Right kidney (tissue), 1 donor: Measurements from ENCODE around the gene INO80.
A peak's percentile ranks its signal among the peaks of the same experiment; 100 is the strongest.

Experiments used
- DNase-seq: peaks from one replicate; pipeline ENCODE4 v3.0.0-alpha.2; 2016

Gene INO80

DNA sequence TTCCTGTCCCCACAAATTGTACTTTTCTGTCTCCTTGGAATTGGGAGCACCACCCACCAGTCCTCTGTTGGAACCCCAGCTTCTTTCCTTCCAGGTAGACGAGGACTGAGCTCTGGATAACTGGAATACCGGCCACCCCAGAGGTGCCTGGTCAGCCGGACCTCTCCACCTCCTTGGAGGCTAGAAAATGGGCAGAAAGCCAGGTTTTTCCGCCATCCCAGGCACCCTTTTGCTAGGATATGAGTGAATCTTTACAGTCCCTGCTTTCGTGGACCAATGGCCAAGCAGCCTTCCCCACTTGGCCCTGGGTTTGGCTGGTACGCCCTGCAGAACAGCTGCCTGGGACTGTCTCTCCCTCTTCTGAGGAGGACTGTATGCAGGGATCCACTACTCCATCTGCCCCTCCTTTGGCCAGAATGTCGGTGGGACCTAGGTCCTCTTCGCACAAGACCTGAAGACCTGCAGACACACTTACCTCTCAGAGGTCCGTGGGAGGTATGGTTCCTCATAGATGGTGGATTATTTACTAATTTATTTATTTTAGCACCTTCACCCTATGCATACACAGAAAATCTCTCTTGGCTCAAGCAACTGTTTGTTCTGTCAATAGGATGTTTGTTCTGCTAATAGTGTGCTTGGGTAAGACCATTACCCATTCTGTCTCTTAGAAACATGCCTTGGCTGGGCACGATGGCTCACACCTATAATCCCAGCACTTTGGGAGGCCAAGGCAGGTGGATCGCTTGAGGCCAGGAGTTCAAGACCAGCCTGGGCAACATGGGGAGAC, 171.4 kb downstream of the INO80 start:
- DNase-seq = no peak

DNA sequence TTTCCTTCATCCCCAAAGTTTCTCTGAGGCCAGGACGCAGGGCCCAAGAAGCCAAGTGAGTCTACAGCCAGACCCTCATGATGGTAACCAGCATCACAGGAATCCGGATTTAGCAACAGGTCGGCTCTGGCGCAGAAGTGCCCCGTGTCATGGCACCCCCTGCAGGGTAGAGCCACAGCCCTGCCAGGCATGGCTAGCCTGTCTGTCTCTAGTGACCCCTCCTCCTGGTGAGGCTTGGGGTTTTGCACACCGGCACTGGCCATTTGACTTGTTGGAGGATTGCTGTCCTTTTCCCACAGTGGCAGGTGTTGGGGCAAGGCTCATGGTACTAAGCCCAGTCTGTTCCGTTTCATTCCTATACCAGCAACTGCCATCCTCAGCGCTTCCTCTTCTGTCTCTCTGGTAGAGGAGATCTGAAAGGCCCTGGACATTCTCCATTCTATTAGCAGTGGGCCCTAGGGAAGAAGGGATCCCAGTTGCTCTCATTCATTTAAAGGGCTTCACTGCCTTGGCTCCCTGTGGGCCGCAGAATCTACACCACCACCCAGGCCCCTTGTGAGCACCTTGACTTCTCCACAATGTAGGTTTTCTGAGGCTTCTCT, 172.2 kb downstream of the INO80 start:
- no peak for DNase-seq

DNA sequence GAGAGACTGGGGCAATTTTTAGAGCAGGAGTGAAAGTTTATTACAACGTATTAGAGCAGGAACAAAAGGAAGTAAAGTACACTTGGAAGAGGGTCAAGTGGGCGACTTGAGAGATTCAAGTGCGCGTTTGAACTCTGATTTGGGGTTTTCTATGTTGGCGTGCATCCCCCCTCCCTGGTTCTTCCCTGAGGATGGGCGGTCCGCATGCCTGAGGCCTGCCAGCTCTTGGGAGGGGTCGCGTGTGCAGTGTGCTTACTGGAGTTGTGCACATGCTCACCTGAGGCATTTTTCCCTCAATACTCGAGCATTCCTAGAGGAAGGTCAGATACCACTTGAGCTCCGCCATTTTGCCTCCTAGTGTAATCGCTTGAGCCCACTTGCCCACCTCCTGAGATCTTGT, 173.2 kb downstream of the INO80 start:
- no peak for DNase-seq

DNA sequence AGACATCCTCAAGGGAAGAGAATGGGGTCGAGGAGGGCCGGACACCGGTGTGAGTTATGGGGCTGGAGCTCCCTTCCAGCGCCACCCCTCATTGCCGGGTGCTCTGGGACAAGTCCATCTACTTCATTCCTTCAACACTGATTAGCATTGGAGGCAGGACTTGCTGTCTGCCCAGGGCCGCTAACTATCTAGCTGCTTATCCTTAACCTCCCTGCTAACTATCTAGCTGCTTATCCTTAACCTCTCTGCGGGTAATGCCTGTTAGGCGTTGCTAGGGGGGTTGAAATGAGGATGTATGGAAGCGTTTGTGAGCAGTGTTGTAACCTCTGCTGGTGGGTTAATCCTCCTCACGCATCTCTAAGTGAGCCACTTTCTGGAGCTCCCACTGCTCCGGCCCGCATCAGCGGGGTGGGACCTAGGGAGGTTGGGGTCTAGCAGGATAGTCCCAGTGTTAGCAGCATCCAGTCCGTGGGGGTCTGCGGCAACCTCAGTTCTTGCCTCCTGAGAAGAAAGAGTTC, 173.7 kb downstream of the INO80 start:
- no peak for DNase-seq

DNA sequence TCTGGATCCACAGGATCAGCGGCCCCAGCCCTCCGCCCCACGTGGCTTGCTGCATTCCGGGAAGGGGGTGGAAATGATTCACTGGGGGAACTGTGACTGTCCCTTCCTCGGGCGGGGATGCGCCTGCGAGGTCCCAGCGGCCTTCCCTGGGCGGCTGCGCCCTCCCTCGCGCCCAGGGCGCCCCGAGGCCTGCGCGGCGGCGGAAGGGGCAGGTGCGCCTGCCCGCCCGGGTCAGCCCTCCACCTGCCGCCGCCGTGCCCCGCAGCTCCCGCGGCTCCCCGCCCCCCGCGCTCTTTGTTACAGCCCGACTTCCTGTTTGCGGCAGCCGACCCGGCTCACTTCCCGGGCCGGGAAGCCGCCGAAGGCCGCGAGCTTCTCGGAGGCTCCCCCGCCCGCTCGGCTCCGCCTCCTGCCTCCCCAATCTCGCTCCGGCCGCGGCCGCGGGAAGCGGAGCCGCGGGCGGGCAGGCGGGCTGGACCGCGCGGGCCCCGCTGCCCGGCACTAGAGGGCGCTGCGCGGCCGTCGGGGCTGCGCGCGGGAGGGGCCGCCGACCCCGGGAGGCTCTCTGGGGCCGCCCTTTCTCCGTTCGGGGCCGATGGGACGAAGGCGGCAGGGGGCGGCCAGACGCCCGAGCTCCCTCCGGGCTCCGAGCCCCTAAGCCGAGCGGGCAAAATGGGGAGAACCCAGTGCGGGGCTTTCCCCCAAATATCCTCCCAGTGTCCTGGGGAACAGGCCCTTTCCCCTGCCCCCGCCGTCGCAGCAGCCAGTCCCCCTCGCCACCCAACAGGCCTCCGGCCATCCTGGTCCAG, 174.3 kb downstream of the INO80 start:
- peak; percentile 86 for DNase-seq

DNA sequence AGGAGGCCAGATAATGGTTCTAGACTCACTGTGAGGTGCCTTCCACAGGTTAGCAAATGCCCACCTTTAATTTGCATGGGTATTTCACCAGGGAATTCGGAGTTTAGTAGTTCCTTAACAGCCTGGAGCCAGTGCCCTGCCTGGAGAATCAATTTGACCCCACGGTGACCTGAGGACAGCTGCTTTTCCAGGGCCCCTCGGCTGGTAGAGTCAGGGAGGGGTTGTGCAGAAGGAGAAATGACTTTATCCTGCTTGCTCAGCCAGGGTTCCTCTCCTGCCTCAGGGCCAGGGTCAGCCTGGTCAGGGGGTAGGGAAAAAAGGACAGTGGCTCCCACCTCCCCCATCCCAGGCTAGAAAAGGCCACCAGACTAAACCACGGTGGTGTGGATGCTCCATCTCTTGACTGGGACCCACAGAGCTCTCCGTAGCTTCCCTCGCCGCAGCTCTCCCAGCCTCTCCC, 175.0 kb downstream of the INO80 start:
- no peak for DNase-seq

DNA sequence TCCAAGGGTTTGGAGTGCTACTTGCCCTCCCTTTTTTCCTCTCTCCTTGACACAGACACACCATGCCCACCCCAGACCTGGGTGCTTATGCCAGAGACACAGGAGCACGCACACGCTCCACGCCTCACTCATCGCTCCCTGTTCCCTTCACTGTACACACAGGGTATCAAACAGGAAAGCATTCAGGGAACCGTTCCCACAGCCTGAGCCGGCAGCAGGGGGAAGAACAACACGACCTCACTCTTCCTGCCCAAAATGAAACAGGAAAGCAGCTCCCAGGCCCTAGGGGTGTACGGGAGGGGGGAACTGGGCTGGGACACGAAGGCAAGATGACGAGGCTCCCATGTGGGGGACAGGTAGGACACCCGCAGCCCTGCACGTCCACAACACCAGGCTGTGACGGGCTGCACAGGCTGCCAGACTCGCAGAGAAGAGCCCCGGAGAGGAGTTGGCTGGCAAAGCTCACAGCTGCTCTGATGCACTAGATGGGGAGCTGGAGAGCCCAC, 175.7 kb downstream of the INO80 start:
- peak; percentile 35 for DNase-seq

DNA sequence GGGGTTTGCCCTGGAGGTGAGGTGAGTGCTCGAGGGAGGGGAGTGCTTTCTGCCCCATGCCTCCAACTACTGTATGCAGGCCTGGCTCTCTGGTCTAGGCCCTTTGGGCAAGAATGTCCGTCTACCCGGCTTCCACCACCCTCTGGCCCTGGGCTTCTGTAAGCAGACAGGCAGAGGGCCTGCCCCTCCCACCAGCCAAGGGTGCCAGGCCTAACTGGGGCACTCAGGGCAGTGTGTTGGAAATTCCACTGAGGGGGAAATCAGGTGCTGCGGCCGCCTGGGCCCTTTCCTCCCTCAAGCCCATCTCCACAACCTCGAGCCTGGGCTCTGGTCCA, 177.6 kb downstream of the INO80 start:
- DNase-seq = no peak

DNA sequence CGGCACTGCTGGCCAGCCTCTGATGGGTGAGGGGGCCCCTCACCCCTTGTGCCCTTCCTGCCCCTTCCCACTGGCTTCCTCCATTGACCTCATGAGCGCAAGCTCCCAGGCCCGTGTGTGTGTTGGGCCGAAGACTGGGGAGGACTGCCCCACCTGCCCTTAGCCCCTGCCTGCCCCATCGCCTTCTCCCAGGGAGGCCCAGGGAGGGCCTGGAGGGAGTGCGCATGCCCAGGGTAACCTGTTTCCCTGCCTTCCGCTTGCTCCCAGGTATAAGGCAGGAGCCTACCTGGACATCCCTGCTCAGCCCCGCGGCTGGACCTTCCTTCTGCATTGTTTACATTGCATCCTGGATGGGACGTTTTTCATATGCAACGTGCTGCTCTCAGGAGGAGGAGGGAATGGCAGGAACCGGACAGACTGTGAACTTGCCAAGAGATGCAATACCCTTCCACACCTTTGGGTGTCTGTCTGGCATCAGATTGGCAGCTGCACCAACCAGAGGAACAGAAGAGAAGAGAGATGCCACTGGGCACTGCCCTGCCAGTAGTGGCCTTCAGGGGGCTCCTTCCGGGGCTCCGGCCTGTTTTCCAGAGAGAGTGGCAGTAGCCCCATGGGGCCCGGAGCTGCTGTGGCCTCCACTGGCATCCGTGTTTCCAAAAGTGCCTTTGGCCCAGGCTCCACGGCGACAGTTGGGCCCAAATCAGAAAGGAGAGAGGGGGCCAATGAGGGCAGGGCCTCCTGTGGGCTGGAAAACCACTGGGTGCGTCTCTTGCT, 178.1 kb downstream of the INO80 start:
- DNase-seq = no peak

DNA sequence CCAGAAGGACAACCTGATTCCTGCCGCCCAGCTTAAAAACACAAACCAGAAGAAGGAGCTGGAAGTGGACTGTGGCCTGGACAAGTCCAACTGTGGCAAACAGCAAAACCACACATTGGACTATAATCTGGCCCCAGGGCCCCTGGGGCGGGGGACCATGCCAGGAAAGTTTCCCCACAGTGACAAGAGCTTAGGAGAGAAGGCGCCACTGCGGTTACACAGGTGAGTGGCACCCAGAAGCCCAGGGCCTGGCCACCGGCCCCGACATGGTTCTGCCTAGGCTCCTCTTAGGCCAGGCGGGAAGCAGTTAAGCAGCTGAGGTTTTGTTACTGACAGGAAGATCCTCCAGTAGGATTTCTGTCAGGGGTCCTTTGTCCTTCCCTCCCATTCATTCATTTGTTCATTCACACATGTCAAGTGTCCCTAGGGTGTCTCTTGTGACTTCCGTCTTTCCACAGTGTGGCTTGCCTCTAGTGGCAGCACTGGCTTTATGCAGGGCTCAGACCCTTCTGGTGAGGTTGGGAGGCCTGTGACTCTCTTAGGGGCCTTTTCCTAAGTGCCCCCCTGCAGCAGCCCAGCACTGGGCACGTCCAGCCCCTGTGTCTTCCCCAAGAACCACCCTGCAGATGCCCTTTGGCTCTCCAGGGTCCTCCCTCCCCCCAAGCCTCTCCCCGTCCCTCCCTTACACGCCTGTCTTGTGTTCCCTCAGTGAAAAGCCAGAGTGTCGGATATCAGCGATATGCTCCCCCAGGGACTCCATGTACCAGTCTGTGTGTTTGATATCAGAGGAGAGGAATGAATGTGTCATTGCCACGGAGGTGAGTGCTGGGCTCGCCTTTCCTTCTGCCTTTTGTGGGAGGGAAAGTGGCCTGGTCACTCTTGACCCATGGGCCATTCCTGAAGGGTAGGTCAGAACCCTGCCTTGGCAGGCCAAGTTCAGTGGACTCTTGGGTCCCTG, 179.1 kb downstream of the INO80 start:
- DNase-seq = no peak

DNA sequence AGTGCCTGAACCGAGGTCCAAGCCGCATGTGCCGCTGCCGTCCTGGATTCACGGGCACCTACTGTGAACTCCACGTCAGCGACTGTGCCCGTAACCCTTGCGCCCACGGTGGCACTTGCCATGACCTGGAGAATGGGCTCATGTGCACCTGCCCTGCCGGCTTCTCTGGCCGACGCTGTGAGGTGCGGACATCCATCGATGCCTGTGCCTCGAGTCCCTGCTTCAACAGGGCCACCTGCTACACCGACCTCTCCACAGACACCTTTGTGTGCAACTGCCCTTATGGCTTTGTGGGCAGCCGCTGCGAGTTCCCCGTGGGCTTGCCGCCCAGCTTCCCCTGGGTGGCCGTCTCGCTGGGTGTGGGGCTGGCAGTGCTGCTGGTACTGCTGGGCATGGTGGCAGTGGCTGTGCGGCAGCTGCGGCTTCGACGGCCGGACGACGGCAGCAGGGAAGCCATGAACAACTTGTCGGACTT, 179.8 kb downstream of the INO80 start:
- no peak for DNase-seq

DNA sequence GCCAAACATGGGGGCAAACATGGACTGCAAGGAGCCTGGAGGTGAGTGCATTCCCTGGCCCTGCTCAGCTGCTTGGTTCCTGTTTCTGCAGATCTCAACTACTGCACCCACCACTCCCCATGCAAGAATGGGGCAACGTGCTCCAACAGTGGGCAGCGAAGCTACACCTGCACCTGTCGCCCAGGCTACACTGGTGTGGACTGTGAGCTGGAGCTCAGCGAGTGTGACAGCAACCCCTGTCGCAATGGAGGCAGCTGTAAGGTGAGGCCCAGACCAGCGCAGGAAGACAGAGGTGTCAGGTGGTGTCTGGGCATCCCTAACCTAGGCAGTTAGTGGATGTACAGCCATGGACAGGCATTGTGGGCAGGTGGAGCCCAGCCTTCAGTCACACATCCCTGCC, 181.6 kb downstream of the INO80 start:
- DNase-seq = no peak

DNA sequence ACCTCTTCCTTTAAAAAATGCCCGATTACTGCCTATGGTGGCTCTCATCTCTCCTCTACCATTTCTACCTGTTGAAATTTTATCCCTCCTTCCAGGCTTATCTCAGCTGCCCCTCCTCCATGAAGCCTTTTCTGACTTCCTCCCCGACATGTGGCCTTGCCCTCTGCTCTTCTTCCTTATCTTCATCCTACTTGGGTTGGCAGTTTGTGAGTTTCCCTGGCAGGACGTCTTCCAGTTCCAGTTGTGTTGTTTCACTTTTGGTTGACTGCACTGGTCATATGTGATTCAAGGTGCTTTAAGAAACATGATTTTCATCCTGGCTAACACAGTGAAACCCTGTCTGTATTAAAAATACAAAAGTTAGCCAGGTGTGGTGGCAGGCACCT, 182.6 kb downstream of the INO80 start:
- no peak for DNase-seq

DNA sequence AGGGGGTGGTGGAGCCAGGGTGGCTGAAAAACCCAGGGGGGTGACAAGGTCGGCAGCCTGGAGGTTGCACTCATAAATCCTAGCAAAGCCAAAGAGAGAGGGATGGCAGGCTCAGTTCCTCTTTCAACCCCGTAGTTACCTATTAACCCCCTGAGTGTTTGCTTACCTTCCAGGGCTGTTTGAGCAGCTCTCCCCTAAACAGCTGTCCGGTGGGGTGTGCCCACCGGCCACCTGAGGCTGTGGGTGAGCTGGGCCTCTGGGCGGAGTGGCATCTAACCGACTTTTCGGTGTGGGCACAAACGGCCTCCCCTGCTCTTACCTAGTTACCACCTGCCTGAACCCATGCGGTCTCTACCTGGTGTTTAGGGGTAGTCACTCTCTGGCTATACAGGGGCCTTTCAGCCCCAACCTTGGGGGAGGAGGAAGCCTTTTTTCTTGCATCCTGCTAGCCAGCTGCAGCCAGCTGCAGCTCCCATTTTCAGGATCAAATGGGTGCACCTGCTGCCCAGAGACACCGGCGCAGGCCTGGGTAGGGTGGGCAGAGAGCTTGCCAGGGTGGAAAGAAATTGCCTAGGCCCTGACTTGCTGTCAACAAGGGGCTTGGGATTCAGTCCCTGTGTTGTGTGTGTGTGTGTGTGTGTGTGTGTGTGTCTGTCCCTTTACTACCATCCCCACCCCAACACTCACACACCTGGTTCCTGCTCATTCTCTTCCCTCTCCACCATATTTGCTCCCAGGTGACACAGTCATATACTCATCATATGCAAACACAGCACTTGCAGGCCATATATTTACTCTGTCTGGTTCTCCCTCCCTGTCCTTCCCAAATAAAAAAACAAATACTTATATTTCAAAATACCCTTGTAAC, 183.2 kb downstream of the INO80 start:
- DNase-seq = no peak

DNA sequence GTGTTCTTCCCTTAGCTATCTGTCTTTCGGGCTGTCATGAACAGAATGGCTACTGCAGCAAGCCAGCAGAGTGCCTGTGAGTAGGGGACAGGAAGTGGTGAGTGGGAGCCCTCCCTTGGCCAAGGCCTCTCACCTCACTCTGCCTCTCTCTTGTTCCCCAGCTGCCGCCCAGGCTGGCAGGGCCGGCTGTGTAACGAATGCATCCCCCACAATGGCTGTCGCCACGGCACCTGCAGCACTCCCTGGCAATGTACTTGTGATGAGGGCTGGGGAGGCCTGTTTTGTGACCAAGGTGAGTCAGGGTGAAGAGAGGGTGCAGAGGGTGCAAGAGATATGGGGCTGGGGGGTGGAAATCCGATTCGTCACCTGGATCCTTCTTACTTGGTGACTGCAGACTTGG, 183.9 kb downstream of the INO80 start:
- peak; percentile 34 for DNase-seq

DNA sequence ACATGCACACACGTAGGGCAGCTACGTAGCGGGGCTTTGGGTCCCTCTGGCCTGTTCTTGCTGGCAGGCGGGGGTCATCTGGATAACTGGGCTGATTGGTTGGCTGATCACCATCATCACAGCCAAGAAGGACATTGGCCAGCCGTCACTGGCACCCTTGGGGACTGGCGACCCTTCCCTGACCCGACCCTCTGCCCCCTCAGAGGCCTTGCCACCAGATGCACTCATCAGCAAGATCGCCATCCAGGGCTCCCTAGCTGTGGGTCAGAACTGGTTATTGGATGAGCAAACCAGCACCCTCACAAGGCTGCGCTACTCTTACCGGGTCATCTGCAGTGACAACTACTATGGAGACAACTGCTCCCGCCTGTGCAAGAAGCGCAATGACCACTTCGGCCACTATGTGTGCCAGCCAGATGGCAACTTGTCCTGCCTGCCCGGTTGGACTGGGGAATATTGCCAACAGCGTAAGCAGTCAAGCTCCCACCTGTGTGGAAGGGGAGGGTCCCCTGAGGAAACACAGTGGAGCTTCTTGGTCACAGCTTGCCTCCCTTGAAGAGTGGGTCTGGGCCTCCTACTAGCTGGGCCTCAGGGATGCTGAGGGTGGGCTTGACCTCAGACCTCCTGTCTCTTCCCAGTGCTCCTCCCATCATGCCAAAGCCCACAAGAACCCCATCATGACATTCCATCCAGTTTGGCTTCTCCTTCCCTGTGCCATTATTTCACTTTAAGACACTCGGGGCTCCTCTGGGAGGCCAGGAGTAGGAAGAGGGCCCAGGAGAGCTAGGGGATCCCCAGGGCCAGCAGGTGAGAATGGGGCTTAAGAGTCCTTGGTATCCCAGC, 184.6 kb downstream of the INO80 start:
- DNase-seq = no peak

DNA sequence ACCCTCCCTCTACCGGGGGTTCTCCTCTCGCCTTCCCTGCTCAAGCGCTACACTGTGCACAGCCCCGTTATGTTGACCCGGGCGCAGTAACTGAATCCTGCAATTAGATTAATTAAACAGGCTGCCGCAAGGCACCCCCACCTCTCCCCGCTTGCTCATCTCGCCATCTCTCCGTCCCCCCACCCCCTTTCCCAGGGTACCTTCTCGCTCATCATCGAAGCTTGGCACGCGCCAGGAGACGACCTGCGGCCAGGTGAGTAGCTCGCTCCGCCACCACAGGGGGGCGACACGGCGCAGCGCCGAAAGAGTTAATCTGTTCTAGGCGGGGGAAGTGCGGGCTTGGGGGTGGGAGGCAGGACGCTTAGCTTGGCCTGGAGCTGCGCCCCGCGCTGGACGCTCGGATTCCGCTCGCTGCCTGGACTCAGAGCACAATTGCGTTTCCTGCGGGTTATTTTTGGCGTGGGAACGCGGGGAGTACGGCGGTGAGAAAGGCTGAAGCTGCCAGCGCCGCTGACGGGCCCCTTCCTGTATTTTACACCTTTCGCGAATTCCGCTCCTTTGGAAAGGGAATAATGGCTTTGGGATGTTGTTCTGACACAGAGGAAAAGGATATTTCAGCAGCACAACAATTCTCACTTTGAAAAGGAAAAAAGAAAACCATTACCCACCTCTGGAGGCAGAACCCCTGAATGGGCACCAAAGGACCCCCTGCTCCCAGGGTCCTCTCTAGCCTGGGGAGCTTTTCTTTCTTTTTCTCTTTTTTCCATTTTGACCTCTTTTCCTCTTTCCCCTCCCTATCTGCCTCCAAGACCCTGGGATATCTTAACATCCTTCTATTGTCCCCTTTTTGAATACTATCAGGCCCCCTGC, 185.4 kb downstream of the INO80 start:
- DNase-seq = peak; percentile 46
